ENCODE data around the gene SGMS2. TPM values are rescaled to one million over a fixed set of nuclear protein-coding genes. Genes with fewer than 3 reads are reported as not detected.

SGMS2 gene
- total RNA-seq, 1 donor from 2014 or later = not detected

DNA sequence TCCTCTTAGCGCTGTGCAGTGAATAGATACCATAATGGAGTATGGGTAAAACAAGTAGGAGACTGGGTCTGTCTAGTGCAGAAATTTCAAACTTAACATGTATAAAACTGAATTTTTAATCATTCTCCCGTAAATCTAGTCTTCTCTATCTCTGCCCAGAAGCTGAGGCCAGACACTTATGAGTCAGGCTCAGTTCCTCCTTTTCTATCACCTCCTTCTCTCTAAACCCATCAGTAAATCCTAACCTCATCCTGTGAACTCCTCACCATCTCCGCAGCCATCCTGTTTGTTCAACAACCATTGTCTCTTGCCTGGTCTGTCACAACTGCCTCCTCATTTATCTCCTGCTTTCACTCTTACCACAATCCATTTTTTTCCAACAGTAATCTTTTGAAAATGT lies 19.8 kb upstream of the SGMS2 start:
- Mint-ChIP-seq H3K27ac (ENCODE audit: unreplicated experiment) (no peak overlapping the region), H3K4me3 (ENCODE audit: unreplicated experiment) (no peak overlapping the region), H3K36me3 (ENCODE audit: unreplicated experiment) (no peaks in the 10 kb centered on the region), H3K4me1 (ENCODE audit: low read depth, unreplicated experiment) (no peaks in the 10 kb centered on the region), H3K9me3 (ENCODE audit: unreplicated experiment) (no peaks in the 10 kb centered on the region), H3K27me3 (ENCODE audit: unreplicated experiment) (no peaks in the 10 kb centered on the region)
- TF ChIP-seq, protein P1, sequence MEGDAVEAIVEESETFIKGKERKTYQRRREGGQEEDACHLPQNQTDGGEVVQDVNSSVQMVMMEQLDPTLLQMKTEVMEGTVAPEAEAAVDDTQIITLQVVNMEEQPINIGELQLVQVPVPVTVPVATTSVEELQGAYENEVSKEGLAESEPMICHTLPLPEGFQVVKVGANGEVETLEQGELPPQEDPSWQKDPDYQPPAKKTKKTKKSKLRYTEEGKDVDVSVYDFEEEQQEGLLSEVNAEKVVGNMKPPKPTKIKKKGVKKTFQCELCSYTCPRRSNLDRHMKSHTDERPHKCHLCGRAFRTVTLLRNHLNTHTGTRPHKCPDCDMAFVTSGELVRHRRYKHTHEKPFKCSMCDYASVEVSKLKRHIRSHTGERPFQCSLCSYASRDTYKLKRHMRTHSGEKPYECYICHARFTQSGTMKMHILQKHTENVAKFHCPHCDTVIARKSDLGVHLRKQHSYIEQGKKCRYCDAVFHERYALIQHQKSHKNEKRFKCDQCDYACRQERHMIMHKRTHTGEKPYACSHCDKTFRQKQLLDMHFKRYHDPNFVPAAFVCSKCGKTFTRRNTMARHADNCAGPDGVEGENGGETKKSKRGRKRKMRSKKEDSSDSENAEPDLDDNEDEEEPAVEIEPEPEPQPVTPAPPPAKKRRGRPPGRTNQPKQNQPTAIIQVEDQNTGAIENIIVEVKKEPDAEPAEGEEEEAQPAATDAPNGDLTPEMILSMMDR (IDR thresholded peaks at IDR 0.05; ENCODE audit: partially characterized antibody, unreplicated experiment) = no peak
- DNase-seq = no peak

DNA sequence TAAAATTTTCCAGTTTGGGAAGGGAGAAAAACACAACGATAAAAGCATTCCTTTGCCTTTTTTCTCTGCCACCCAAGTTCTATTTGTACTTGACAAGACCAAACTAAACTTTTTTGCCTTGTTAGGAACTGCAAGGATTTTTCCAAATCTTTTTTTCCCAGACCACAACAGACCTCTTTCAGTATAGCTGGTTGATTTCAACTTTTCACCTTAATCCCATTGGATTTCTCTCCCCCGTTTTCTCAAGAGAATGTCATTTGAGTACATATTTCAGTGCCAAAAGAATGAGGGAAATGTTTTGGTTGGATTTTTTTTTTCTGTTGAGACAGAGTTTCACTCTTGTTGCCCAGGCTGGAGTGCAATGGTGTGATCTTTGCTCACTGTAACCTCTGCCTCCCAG lies 18.5 kb upstream of the SGMS2 start:
- Mint-ChIP-seq H3K4me1 (ENCODE audit: low read depth, unreplicated experiment) (no peaks in the 10 kb centered on the region), H3K27ac (ENCODE audit: unreplicated experiment) (no peak overlapping the region), H3K36me3 (ENCODE audit: unreplicated experiment) (no peaks in the 10 kb centered on the region), H3K4me3 (ENCODE audit: unreplicated experiment) (no peak overlapping the region), H3K27me3 (ENCODE audit: unreplicated experiment) (no peaks in the 10 kb centered on the region), H3K9me3 (ENCODE audit: unreplicated experiment) (no peaks in the 10 kb centered on the region)
- DNase-seq = no peak
- TF ChIP-seq, protein P1 (IDR thresholded peaks at IDR 0.05; ENCODE audit: partially characterized antibody, unreplicated experiment) = no peak

DNA sequence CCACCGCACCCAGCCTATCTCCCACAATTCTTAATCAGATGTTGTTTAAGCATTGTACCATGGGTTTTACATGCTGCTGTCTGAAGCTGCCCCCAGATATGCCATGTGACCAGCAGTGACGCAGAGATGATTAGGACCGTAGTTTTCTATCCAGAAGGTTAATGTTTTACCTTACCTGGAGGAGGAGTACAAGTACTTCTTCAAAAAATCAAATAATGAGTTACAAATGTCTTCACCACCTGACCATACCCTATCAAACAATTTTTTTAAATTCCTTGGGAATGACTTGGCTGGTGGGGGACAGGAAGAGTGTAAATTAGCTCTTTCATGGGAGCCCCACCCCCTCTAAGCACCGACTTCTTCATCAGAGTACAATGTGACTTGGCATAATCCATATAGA lies 16.2 kb upstream of the SGMS2 start:
- H3K36me3 Mint-ChIP-seq (ENCODE audit: unreplicated experiment) = no peaks in the 10 kb centered on the region

DNA sequence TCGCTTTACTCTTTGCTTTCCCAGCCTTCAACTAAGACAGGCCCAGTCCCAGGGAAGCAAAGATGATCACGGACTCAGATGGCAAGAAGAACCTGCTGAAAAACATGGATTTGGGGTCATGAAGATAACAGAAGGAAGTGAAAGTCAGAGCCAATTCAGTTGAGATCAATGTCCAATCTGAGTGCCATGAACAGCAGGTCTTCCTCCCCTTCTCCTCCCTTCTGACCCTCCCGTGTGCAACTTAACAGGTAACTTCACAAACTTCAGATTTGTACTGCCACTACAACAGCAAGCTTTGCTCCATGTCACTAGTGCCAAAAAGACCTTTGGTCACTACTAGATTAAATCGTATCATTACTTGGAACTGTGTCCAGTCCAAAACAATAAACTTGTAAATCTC lies 15.5 kb upstream of the SGMS2 start:
- Mint-ChIP-seq H3K27ac (ENCODE audit: unreplicated experiment) (no peak overlapping the region), H3K4me1 (ENCODE audit: low read depth, unreplicated experiment) (no peaks in the 10 kb centered on the region), H3K9me3 (ENCODE audit: unreplicated experiment) (no peaks in the 10 kb centered on the region), H3K36me3 (ENCODE audit: unreplicated experiment) (no peaks in the 10 kb centered on the region), H3K4me3 (ENCODE audit: unreplicated experiment) (no peak overlapping the region), H3K27me3 (ENCODE audit: unreplicated experiment) (no peaks in the 10 kb centered on the region)
- TF ChIP-seq, protein P1 (IDR thresholded peaks at IDR 0.05; ENCODE audit: partially characterized antibody, unreplicated experiment) = no peak
- no peak for DNase-seq

More for the DNA sequence above, 16.2 kb upstream of the SGMS2 start:
- no peak for DNase-seq
- Mint-ChIP-seq H3K4me3 (ENCODE audit: unreplicated experiment) (no peak overlapping the region), H3K9me3 (ENCODE audit: unreplicated experiment) (no peaks in the 10 kb centered on the region), H3K27me3 (ENCODE audit: unreplicated experiment) (no peaks in the 10 kb centered on the region), H3K4me1 (ENCODE audit: low read depth, unreplicated experiment) (no peaks in the 10 kb centered on the region), H3K27ac (ENCODE audit: unreplicated experiment) (no peak overlapping the region)
- TF ChIP-seq, protein P1 (IDR thresholded peaks at IDR 0.05; ENCODE audit: partially characterized antibody, unreplicated experiment) = no peak

DNA sequence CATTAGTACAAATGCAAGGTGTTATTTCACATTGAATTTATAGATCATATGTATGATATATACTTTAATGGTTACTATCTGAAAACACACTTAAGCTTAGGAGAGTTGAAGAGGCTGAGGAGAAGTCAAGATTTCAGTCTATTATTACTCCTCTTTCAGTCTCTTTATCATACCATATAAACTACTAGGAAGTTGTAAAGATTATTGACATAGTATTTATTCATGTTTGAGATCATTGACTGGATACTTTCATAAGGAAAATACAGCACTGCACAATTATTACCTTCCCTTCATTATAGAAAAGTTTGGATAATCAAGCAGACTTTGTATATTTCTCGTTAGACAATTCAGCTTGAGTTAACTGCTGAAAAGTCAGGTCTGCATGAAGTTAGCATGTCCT lies 10.0 kb upstream of the SGMS2 start:
- no peaks in the 10 kb centered on the region for H3K9me3 Mint-ChIP-seq (ENCODE audit: unreplicated experiment)
- no peak overlapping the region for H3K27ac Mint-ChIP-seq (ENCODE audit: unreplicated experiment)
- no peaks in the 10 kb centered on the region for H3K4me1 Mint-ChIP-seq (ENCODE audit: low read depth, unreplicated experiment)
- TF ChIP-seq, protein P1 (IDR thresholded peaks at IDR 0.05; ENCODE audit: partially characterized antibody, unreplicated experiment) = no peak
- peaks cover 2% of the 10 kb centered on the region for H3K27me3 Mint-ChIP-seq (ENCODE audit: unreplicated experiment)
- H3K4me3 Mint-ChIP-seq (ENCODE audit: unreplicated experiment) = no peak overlapping the region
- H3K36me3 Mint-ChIP-seq (ENCODE audit: unreplicated experiment) = no peaks in the 10 kb centered on the region
- no peak for DNase-seq
